ENCODE results near the gene ANGPTL7.
"Not testable (repeated sequence)": the region's sequence is repeated elsewhere in the genome, so short reads cannot be mapped to it uniquely, and the experiment has no call there.

ANGPTL7 gene

GRCh38 chr1:11188858-11189451 is at the start of gene ANGPTL7:
TSS of gene ANGPTL7 (plus strand) at chr1:11189355. CDS start at chr1:11189580, 225 bp downstream.
- DNase-seq = no peak
- in situ Hi-C loops (cut with MboI; ENCODE audit: low pct_unique_long_range_greater_than_20kb, low sequenced_read_pairs) = no loop called here

DNA sequence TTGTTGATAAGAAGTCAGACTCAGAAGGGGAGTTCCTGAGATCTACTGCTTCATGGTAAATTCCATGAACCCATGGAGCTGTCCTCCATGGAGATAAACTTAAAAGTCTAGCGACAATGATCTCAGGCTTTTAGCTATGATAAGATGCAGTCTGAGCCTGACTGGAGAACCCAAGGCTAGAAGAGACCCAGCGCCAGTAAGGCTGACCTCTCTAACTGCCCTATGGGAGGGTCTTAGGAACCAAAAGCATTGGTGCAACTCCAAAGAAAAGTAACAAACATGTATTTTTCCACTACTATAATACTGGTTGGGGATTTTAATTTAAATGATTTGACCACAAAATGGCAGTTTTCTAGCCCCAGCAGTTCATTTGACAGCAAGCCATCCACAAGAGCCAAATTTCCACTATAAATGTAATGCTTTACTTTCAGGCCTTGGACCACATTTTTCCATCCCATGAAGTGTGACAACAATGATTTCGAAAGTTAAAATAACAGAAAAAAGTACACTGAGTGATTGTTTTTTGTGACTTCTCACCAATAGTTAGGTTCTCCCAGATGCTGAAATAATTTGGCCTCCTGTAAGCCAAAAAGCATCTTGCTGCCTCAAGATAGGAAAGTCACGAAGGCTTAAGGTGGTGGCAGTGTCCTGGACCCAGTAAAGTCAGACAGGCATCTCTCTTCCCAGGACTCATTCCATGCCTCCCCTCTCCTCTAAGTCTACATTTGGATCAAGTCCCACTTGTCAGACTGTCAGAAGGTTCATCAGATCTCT is 46.4 kb upstream of the ANGPTL7 start:
- no peak for DNase-seq

DNA sequence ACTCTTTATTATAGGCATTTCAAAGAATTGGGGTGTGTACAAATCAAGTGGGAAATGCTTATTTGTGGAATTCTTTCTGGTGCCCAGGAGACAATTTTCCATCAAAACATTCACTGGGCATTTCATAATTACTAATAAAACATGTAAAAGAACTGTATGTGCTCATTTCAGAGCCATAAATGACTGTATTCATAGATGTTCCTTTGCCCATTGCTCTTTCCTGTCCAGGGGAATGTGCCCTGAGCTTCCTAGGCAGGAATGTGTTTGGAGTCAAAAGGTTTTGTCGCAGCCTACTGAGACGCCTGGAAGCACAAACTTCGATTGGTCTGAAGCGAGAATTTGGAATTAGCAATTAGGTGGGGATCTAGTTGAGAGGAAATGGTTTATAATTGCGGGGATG is 45.8 kb upstream of the ANGPTL7 start:
- no peak for DNase-seq
- in situ Hi-C loops (cut with MboI; ENCODE audit: low pct_unique_long_range_greater_than_20kb, low sequenced_read_pairs) = no loop called here

More for the DNA sequence above, 46.4 kb upstream of the ANGPTL7 start:
- in situ Hi-C loops (cut with MboI; ENCODE audit: low pct_unique_long_range_greater_than_20kb, low sequenced_read_pairs) = no loop called here

- in situ Hi-C loops (cut with MboI; ENCODE audit: low pct_unique_long_range_greater_than_20kb, low sequenced_read_pairs) = no loop called here
- DNase-seq = no peak
Observed at GRCh38 chr1:11143907-11144306, 45.2 kb upstream of the ANGPTL7 start.

DNA sequence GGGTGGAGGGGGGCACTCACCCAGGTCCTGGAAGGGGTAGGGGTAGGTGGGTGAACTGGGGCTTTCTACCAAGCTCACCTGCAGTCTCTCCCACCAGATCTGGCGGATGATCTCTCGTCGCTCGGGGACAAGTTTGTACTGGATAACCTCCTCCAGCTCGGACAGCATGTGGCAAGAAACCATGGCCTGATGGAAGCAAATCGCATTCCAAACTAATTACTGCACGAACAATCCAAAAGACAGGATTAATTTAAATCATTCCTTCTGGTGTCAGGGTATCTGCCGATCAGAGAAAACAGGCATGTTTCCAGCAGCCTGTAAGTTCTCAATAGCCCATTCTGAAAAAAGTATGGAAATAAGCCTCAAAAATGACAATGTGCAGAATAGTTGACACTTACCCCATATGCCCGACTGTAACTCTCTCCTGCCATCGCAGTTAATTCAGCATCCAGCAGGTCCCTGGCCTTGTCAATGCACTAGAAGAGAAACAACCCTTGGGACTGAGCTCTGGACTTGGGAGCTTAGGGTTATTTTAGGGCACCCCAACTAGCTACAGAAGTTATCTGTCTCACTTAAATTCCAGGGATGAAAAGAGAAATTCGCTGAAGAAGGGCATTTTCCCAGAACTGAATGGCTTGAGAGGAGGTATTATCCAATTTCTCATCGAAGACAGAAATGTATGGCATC is 44.4 kb upstream of the ANGPTL7 start:
- in situ Hi-C loops (cut with MboI; ENCODE audit: low pct_unique_long_range_greater_than_20kb, low sequenced_read_pairs) = no loop called here
- no peak for DNase-seq

DNA sequence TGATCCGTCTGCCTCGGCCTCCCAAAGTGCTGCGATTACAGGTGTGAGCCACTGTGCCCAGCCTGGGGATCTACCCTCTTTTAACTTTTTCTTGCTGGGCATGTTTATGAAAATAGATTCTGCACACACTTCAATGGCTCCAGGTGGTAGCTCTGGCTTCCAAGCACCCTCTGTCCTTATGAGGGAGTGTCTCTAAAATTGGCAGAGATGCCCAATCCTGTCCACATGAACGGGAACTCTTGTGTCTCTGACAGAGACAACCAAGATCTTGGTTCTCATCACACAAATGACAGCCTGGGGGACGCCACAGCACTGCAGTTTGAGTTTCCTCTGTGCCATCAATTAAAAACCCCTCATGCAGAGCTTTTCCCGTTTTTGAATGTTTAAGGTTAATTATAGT is 43.4 kb upstream of the ANGPTL7 start:
- no peak for DNase-seq
- in situ Hi-C loops (cut with MboI; ENCODE audit: low pct_unique_long_range_greater_than_20kb, low sequenced_read_pairs) = no loop called here

- DNase-seq = no peak
- in situ Hi-C loops (cut with MboI; ENCODE audit: low pct_unique_long_range_greater_than_20kb, low sequenced_read_pairs) = no loop called here
Observed at GRCh38 chr1:11147197-11147770, 41.9 kb upstream of the ANGPTL7 start.

GRCh38 chr1:11150326-11150725 is 38.8 kb upstream of the ANGPTL7 start:
- in situ Hi-C loops (cut with MboI; ENCODE audit: low pct_unique_long_range_greater_than_20kb, low sequenced_read_pairs) = no loop called here
- DNase-seq = no peak

DNA sequence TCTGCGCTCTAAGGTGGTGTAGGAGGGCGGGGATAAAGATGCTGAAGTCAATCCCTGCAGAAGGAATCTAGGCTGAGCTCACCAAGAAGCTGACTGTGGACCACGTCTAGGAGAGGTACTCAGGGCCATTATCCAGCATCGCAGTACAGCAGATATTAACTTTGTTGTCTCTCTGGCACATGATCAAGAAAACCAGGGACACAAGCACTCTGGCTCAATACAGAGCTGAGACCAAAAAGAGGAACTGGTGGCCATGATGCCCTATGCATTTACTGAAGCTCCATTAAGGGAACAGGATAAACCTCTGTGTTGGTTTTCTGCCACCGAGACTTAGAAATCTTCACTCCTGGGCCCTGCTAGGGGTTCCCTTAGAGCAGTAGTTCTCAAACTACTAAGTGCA is 38.0 kb upstream of the ANGPTL7 start:
- in situ Hi-C loops (cut with MboI; ENCODE audit: low pct_unique_long_range_greater_than_20kb, low sequenced_read_pairs) = no loop called here
- no peak for DNase-seq

DNA sequence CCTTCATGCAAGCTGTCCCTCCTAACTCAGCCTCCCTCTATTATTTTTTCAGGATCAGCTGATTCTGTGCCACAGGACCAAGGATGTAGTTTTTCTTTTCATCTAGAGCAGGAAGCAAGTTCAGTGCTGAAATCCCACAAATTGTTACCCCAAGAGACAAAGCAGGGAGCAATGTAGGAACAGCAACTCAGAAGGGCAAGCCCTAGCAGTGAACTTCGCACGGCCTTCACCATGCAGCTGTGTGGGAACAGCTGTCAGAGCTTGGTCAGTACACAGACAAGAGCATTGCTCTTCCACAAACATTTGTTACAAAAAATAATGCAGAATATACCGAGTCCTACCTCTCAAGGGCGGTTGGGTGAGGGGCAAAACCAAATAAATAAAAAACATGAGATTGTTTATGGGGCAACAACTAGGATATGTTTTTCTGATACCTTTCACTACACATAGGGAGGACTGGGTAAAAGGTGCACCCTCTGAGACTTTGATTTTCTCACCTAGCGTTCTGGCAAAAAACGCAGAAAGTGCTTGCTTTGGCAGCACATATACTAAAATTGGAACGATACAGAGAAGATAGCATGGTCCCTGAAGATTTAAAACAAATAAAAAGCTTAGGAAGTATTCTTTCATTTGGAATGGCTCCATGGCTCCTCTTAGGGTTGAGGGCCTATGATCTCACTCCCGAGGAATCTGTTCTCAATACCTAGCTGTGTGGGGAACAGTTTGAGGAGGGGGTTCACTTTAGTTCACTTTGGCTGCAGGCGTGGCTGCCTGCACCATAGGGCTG is 37.1 kb upstream of the ANGPTL7 start:
- no peak for DNase-seq
- in situ Hi-C loops (cut with MboI; ENCODE audit: low pct_unique_long_range_greater_than_20kb, low sequenced_read_pairs) = no loop called here

- in situ Hi-C loops (cut with MboI; ENCODE audit: low pct_unique_long_range_greater_than_20kb, low sequenced_read_pairs) = no loop called here
- no peak for DNase-seq
Observed at GRCh38 chr1:11152755-11153154, 36.4 kb upstream of the ANGPTL7 start.

DNA sequence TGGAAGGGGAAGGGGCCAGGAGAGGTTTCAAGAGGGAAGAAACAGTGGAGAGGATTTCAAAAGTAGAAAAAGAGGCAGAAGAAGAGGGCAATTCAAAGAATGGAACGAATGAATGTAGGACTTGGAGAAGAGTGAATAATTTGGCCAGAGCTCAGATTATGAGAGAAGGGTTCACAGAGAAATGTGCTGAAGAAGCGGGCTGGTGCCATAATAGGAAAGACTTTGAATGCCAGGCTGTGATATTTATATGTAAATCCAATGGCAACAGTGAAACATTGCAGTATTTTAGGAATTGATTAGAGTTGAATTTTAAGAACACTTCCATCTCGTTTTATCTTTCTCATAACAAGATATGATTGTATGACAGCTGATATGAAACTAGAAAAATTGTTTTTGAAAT is 36.0 kb upstream of the ANGPTL7 start:
- DNase-seq = no peak
- in situ Hi-C loops (cut with MboI; ENCODE audit: low pct_unique_long_range_greater_than_20kb, low sequenced_read_pairs) = no loop called here

GRCh38 chr1:11156441-11156840 is 32.7 kb upstream of the ANGPTL7 start:
- DNase-seq = no peak
- in situ Hi-C loops (cut with MboI; ENCODE audit: low pct_unique_long_range_greater_than_20kb, low sequenced_read_pairs) = no loop called here

DNA sequence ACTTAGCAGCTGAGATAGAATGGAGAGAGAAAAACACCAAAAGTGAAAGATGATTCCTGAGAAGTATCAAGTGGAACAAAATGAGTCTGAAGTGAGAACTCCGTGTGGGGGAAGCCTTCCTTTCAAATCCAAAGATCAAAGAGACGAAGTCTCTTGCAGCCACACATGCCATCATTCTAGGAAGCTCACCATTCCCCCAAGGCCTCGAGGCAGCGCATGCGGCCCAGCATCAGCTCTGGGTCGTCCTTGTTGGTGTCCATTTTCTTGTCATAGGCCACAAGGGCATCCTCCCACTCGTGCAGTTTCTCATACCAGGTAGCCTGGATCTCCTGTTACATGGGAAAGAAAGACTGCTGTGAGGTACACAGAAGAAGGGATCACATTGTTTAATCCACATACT is 32.2 kb upstream of the ANGPTL7 start:
- no peak for DNase-seq
- in situ Hi-C loops (cut with MboI; ENCODE audit: low pct_unique_long_range_greater_than_20kb, low sequenced_read_pairs) = no loop called here

DNA sequence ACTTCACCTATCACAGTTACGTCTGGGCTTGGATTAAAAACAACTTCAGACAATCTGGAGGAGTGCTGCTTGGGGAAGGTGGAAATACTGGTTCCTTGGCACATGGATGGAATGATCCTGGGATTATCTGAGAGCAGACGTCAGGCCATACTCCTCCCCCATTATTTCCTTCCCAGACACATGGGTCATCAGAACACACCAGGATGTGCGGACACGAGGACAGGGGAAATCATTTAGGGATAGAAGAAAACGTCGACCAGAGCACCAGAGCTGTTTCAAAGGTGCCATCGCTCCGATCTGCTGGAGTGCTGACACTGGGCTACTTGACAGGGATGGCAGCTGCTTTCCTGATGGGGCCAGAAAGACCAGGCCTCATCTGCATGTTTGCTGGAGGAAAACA is 31.8 kb upstream of the ANGPTL7 start:
- DNase-seq = no peak
- in situ Hi-C loops (cut with MboI; ENCODE audit: low pct_unique_long_range_greater_than_20kb, low sequenced_read_pairs) = no loop called here

DNA sequence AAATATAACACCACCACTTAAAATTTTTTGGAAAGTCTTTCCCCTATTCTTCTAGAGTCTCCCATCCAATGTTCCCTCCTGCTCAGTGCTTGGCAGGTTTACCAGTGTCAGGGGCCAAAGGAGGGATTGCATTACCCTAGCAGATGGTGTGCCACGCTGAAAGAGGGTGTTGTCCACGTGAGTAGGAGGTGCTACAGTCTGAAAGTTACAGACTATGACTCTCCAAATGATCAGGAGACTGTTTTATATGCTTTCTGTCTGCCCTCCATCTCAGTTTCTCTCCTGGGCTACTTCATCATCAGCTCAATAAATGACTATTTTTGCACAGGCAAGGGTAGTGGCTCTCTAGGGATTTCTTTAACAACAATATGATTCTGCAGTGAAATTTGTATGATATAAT is 31.3 kb upstream of the ANGPTL7 start:
- no peak for DNase-seq
- in situ Hi-C loops (cut with MboI; ENCODE audit: low pct_unique_long_range_greater_than_20kb, low sequenced_read_pairs) = no loop called here

DNA sequence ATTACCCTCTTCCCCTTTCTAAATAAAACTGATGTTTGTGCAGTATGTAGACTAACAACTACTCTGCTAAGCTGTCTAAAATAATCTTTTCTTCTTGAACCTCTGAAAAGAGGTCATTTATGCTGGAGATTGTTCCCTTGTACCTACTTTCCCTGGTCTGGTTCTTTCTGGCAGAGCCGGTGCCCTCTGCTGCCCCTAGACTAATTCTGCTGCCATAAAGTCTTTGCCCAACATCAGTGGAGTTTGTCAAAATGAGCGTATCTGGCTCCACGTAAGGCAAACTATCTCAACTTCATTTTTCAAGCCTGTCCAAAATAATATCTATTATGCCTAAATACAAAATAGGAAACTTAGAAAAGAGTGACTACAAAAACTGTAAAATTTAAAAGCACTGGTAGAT is 30.9 kb upstream of the ANGPTL7 start:
- DNase-seq = no peak
- in situ Hi-C loops (cut with MboI; ENCODE audit: low pct_unique_long_range_greater_than_20kb, low sequenced_read_pairs) = no loop called here

DNA sequence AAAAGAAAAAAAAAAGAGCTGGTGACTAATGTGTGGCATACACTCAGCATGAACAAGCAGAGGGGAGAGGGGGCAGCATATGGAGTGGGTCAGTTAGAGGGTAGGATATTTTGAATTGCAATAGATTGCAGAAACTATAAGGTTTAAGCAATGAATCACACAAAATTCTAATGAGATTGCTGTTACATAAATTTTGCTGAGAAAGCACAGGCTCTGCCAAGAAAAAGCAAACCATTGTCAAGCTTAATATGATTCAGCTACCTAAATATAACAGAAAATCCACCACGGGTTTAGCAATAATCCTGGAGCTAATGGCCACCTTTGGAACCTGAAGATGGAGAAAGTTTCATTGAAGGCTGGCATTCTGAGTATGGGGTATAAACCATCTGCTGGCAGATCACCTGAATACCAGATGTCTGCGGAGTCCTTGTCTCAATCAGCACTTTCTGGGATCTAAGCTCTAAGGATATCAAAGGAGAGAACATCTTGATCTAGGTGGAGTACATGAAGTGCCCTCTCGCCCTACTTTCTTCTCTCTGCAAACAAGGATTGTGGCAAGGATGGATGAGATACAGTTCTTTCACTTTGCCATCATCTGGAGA is 30.3 kb upstream of the ANGPTL7 start:
- in situ Hi-C loops (cut with MboI; ENCODE audit: low pct_unique_long_range_greater_than_20kb, low sequenced_read_pairs) = no loop called here
- DNase-seq = no peak

- in situ Hi-C loops (cut with MboI; ENCODE audit: low pct_unique_long_range_greater_than_20kb, low sequenced_read_pairs); DNase-seq: not testable (repeated sequence)
Observed at GRCh38 chr1:11162752-11163151, 26.4 kb upstream of the ANGPTL7 start.

Measured in KBM-7 (cell line).